ENCODE data around the gene CPNE2.

CPNE2 gene

GRCh38 chr16:57146735-57147134 is 54.4 kb downstream of the CPNE2 start:
- no peak for DNase-seq

DNA sequence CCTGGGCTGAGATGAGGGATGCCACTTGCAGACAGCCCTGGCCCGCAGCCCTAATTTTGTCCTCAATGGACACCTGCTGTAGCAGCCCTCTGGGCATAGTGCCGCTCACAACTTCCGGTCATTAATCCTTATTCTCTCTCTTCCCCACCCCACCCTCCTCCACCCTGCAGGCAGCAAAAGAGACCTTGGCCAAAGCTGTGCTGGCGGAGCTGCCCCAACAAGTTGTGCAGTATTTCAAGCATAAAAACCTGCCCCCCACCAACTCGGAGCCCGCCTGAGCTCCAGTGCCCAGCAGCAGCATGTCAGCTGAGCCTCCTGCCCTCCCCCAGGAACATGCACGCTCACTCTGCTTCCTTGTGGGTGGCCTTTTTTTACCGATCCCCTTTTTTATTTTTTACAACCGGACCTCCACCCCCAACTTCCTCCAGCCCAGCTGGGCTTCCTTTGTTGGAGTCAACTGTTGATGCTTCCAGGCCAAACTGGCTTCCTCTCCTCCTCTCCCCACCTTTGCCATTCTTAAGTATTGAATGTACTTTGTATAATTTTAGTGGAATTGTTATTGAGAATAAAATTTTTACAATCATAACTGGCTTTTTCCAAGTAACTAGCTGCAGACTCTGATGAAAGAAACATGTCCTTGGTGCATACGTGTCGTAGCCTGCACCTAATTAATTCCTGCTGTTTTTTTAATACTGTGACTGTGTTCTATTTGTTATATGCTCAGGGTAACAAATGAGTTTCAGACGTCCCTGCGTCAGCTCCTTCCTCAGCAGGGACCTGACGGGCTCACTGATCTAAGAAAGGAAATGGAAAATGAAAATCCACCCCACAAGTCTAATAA is 55.2 kb downstream of the CPNE2 start:
- DNase-seq: no peak

DNA sequence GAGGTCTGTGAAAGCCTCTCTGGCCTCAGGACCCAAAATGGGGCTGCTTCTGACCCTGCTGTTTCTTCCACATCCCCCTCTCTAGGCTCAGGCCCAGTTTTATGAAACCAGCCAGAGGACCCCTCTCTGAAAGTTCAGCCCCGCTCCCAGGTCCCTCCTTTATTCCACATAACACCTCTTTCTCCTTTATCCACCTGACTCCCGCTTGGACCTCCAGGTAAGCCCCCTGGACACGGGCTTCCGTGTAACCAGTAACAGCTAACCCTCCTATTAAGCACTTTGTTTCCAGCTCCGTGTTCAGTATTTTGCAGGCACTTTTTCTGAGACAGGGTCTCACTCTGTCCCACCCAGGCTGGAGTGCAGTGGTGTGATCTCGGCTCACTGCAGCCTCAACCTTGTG is 56.1 kb downstream of the CPNE2 start:
- DNase-seq: no peak

- DNase-seq: no peak
Observed at GRCh38 chr16:57149391-57149790, 57.0 kb downstream of the CPNE2 start.

DNA sequence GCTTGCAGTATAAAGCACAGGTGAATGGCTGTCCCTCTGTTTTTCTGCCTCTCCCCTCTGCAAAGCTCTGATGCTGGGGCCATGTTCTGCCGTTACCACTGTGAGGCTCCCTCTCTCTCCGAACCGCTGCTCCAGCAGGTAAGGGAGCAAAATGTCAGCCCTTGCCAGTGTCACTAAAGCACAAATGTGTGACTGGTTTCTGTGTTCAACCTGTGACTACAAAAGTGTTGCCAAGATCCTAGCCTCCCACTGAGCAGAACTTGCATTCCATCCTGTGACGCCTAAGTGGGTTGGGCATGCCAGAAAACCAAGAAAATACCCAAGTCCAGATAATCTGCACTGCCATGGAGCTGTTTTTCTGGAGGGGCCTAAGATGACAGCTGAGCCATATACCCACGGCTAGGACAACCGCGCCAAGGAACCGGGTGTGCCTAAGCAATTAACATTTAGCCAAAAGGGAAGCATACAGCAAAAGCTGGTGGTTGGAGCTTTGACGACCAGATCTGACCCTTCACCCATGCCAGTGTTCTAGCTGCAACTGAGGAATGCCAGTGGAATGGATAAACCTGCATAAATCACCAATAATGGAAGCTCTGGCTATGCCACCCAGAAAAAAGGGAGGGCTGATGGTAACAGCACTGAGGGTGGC is 58.4 kb downstream of the CPNE2 start:
- no peak for DNase-seq

- DNase-seq: no peak
Observed at GRCh38 chr16:57151369-57151768, 59.0 kb downstream of the CPNE2 start.

- DNase-seq: no peak
Observed at GRCh38 chr16:57152096-57153093, 60.0 kb downstream of the CPNE2 start.

DNA sequence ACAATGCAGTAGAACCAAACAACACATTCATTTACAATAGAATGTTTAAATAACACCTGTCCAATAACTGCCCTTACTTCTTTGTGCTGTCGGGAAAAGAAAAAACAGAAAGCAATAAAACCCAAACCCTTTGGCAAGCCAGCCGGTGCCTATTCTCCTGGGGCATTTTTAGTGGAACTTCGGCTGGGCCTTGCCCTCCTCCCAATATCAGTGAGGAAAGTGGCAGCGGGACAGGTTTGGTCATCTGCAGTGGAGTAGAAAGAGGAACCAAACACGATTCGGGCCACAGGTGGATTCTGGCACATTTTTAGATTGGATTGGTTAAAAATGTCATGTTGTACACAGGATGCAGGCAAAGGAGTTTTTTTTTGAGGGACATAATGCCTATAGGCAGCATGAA is 61.5 kb downstream of the CPNE2 start:
- DNase-seq: no peak

GRCh38 chr16:57155702-57156350 is 63.4 kb downstream of the CPNE2 start:
- DNase-seq: no peak

- no peak for DNase-seq
Observed at GRCh38 chr16:57156351-57156703, 63.9 kb downstream of the CPNE2 start.

GRCh38 chr16:57157533-57157932 is 65.2 kb downstream of the CPNE2 start:
- no peak for DNase-seq

DNA sequence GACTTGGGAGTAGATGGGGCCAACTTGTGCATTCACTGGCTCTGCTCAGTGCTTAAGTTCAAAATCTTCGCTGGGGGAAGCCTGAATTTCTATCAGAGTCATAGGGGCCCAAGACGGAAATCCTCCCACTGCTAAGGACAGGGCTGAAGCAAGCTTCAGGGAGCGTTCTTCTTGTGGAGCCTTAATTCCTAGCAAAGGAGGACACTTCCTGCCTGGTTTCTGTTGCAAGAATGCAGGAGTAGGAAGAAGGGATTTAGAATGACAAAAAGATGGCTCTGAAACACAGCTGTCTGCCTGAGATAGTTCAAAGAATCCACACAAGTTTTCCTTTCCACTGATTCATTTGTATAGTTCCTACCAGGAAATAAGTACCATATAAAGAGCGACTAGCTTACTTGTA is 67.1 kb downstream of the CPNE2 start:
- no peak for DNase-seq

DNA sequence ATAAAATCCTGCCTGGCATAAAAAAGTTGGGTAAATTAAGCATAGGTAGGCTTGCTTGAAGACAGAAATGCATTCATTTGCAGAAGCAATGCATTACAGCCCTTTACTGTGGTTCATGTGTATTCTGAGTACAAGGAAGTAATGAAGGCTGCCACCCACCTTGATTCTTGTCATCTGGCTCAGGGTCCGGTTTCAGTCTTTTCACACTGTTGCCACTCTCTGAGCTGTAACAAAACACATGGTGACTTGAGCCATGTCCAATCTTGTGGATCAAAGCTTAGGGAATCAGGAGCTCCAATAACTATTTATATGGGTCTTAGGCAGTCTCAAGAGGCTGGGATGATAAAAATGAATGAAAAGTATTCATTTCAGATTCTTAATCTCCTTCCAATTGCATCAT is 71.5 kb downstream of the CPNE2 start:
- no peak for DNase-seq

- no peak for DNase-seq
Observed at GRCh38 chr16:57165483-57165882, 73.1 kb downstream of the CPNE2 start.

DNA sequence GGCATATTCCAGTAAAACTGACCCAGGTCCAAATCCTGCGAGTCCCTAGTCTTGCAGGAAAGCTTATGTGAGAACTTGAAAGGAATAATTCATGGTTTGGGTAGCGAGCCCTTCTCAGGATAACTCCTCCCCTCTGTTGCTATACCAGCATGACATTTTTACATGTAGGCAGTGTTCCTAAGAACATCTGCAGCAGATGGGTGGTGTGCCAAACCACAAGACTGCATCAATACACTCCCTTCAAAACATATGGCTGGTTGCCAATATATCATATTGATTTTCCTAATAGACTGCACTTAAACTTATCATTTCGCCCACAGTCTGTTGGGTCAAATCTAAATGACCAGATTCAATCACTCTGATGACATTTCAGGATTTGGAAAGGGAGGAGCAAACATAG is 73.6 kb downstream of the CPNE2 start:
- DNase-seq: no peak

DNA sequence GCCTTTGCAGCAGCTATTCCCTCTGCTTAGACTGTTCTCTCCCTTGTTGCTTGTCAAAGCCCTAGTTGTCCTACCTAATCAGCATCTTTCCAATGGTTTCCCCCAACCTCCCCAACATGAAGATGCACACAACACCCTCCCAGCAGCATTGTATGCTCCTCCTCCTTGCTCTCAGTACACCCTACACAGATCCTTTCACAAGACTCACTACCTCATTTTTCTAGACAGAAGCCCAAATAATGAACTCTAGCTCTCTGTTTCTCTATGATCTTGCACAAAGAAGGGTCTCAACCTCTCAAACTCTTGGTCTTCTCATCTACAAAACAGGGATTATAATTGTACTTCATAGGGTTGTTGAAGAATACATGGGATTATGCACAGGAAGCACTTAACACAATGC is 74.1 kb downstream of the CPNE2 start:
- no peak for DNase-seq

DNA sequence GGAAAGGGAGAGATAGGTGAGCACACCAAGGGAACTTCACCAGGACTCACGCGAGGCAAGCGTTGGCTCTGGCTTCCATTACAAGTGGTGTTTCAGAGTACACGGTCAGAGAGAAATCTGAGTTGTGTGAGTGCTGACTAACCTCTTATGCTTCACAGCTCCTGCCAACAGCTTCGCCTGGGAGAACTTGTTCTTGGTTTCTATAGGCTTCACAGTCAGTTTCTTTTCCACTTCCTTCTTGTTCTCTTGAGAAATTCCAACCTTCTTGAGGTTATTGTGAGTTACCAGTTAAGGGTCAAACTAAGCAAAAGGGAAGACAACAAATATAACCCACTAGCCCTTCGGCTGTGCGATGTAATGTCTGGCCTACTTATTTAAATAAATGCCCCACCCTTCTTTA is 74.6 kb downstream of the CPNE2 start:
- no peak for DNase-seq

DNA sequence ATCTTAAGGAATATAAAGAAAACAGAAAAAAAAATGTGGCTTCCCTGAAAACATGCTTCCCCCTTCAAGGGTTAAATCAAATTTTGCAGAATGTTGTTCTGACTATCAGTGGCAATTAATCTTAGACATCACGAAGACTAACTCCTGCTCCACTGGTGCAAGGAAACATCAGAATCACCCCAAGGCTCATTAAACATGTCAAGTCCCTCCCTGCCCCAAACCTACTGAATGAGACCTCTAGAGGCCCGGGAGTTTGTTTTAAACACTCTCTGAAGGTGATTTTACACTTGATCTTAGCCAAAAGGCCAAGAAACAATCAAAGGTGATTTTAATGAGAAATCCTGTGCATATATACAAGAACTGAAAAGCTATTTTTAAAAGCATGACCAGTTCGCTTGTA is 75.2 kb downstream of the CPNE2 start:
- no peak for DNase-seq

DNA sequence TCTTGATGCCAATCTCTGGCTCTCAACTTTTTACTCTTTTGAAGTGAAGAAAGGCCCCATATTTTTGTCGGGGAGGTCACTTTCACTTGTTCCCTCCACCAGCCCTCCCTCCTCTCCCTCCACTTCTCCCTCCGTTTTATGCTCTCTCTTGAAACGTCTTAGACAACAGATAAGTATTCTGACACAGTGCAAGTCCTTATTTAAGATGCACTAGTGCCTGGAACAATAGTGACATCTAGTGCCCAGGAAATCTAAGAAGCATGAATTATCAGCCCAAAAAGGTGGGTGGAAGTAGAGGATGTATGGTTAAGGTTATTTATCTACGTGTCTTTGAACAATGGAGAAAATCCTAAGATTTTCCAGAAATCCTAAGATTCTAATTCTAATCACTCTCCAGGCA is 75.6 kb downstream of the CPNE2 start:
- no peak for DNase-seq

- DNase-seq: no peak
Observed at GRCh38 chr16:57169327-57169726, 76.9 kb downstream of the CPNE2 start.

- no peak for DNase-seq
Observed at GRCh38 chr16:57172721-57173290, 80.4 kb downstream of the CPNE2 start.

DNA sequence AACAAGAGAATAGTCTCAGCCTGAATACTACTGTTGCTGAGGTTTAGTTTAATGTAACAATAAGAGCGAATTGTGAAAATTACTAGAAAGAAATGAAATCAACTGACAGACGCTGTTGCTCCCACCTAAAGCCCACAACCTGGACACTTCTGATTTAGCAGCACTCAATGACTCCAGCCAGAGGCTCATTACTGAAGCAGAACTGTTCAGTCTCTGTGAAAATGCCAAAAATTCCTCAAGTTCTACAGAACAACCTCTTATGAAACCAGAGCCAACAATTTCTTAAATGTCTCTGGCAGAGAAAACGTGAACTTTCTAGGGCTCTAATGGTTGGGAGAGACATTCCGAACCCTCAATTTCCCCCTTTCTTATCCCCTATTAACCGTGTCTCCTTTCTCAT is 83.5 kb downstream of the CPNE2 start:
- DNase-seq: no peak

DNA sequence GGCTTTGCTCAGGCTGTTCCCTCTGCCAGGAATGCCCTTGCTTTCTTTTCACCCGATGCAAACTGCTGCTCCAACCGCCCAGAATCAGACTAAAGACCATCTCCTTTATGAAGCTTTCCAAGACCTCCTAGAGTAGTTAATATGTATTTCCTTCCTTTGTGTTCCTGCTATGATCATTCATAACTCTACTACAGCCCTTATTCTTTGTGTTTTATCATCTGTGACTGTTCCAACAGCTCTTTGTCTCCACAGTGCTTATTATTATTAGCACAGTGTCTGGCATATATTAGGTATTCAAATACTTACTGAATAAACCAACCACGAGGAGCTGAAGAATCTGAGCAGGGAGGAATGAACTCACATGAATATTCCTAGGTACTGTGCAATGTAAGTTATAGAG is 85.8 kb downstream of the CPNE2 start:
- no peak for DNase-seq

Measured in activated gamma-delta T cell treated with Interleukin-2 at 50 U/mL for 16 hours (primary cell).